ENCODE data around the gene PLXNA2. TPM values are rescaled to one million over a fixed set of nuclear protein-coding genes. Genes with fewer than 3 reads are reported as not detected.

PLXNA2 gene
- total RNA-seq, 4 donors from 2014 or later, result 19.8 to 41.6 (median 27.9) TPM

GRCh38 chr1:207997486-207998268 lies 246.5 kb downstream of the PLXNA2 start:
- Histone ChIP-seq H3K4me3 (no peak overlapping the region), H3K36me3 (no peaks in the 10 kb centered on the region), H3K4me1 (peaks cover 0 to 9% (median 7%) of the 10 kb centered on the region in 4 donors), H3K9me3 (peaks cover 0 to 4% (median 2%) of the 10 kb centered on the region in 4 donors), H3K27me3 (no peaks in the 10 kb centered on the region), H3K27ac (replicated peaks in 1 of 4) (no peak overlapping the region)
- WGBS, result 43% methylated on average over 9 of the region's 9 CpGs
- intact Hi-C loops (cut with DNase I), result no loop called here
- no peak for TF ChIP-seq EP300 (IDR thresholded peaks at IDR 0.05)
- peak; percentile 69 to 86 (median 74) for TF ChIP-seq CTCF (IDR thresholded peaks at IDR 0.05)
- TF ChIP-seq POLR2A (IDR thresholded peaks at IDR 0.05; ENCODE audit: low read depth), result no peak
- TF ChIP-seq POLR2AphosphoS5 (IDR thresholded peaks at IDR 0.05), result peak; percentile 44 to 48
- peak; percentile 45 for DNase-seq (ENCODE audit: extremely low spot score)

- no peaks in the 10 kb centered on the region for H3K27me3 ChIP-seq
- DNase-seq (ENCODE audit: extremely low spot score), result no peak
- H3K4me1 ChIP-seq, result peaks cover 0 to 9% (median 7%) of the 10 kb centered on the region in 4 donors
- TF ChIP-seq CTCF (IDR thresholded peaks at IDR 0.05) (no peak), POLR2AphosphoS5 (IDR thresholded peaks at IDR 0.05) (no peak), POLR2A (IDR thresholded peaks at IDR 0.05; ENCODE audit: low read depth) (no peak), EP300 (IDR thresholded peaks at IDR 0.05) (no peak)
- H3K36me3 ChIP-seq, result no peaks in the 10 kb centered on the region
- H3K27ac ChIP-seq (replicated peaks in 1 of 4), result no peak overlapping the region
- intact Hi-C loops (cut with DNase I), result no loop called here
- peaks cover 0 to 4% (median 2%) of the 10 kb centered on the region in 4 donors for H3K9me3 ChIP-seq
- no peak overlapping the region for H3K4me3 ChIP-seq
Observed at GRCh38 chr1:207996636-207997035, 247.5 kb downstream of the PLXNA2 start.

- Histone ChIP-seq H3K4me1 (peaks cover 0 to 9% (median 7%) of the 10 kb centered on the region in 4 donors), H3K27ac (replicated peaks in 1 of 4) (no peak overlapping the region), H3K9me3 (peaks cover 0 to 3% (median 0%) of the 10 kb centered on the region in 4 donors), H3K36me3 (no peaks in the 10 kb centered on the region), H3K27me3 (peaks cover 0 to 10% (median 0%) of the 10 kb centered on the region in 4 donors), H3K4me3 (no peak overlapping the region)
- DNase-seq (ENCODE audit: extremely low spot score), result no peak
- intact Hi-C loops (cut with DNase I), result no loop called here
- TF ChIP-seq POLR2AphosphoS5 (IDR thresholded peaks at IDR 0.05), result no peak
- no peak for TF ChIP-seq POLR2A (IDR thresholded peaks at IDR 0.05; ENCODE audit: low read depth)
- no peak for TF ChIP-seq EP300 (IDR thresholded peaks at IDR 0.05)
- no peak for TF ChIP-seq CTCF (IDR thresholded peaks at IDR 0.05)
- 88% methylated on average over 4 of the region's 4 CpGs for WGBS
Observed at GRCh38 chr1:207995576-207995975, 248.6 kb downstream of the PLXNA2 start.

GRCh38 chr1:207993477-207994445 lies 250.4 kb downstream of the PLXNA2 start:
- Histone ChIP-seq H3K9me3 (peaks cover 0 to 3% (median 0%) of the 10 kb centered on the region in 4 donors), H3K4me3 (no peak overlapping the region), H3K27ac (replicated peaks in 1 of 4) (no peak overlapping the region), H3K27me3 (peaks cover 0 to 12% (median 0%) of the 10 kb centered on the region in 4 donors), H3K4me1 (peaks cover 0 to 9% (median 7%) of the 10 kb centered on the region in 4 donors), H3K36me3 (no peaks in the 10 kb centered on the region)
- WGBS, result 81% methylated on average over 5 of the region's 5 CpGs
- no peak for DNase-seq (ENCODE audit: extremely low spot score)
- TF ChIP-seq POLR2AphosphoS5 (IDR thresholded peaks at IDR 0.05) (no peak), EP300 (IDR thresholded peaks at IDR 0.05) (no peak), POLR2A (IDR thresholded peaks at IDR 0.05; ENCODE audit: low read depth) (no peak), CTCF (IDR thresholded peaks at IDR 0.05) (no peak)
- intact Hi-C loops (cut with DNase I), result no loop called here
